Measurements from ENCODE around the gene HDAC4.

The HDAC4 gene

GRCh38 chr2:239268549-239268948 lies 132.3 kb downstream of the HDAC4 start:
- ATAC-seq (replicated peaks) = no peak
- H3K27me3 Mint-ChIP-seq = no peaks in the 10 kb centered on the region
- H3K9me3 Mint-ChIP-seq = no peaks in the 10 kb centered on the region
- peaks cover 63 to 76% of the 10 kb centered on the region in 2 donors for H3K4me1 Mint-ChIP-seq (ENCODE audit: low read depth in 2 of 2)
- H3K27ac Mint-ChIP-seq = peak overlapping the region; percentile 87 to 98
- no peak for DNase-seq
- H3K4me3 Mint-ChIP-seq = peak overlapping the region; percentile 96 to 99
- peaks cover 11% of the 10 kb centered on the region for H3K36me3 Mint-ChIP-seq (ENCODE audit: insufficient read depth)

GRCh38 chr2:239268082-239268481 lies 132.7 kb downstream of the HDAC4 start:
- Mint-ChIP-seq H3K27me3 (no peaks in the 10 kb centered on the region), H3K36me3 (ENCODE audit: insufficient read depth) (peaks cover 11% of the 10 kb centered on the region), H3K9me3 (no peaks in the 10 kb centered on the region), H3K27ac (peak overlapping the region; percentile 87 to 98), H3K4me1 (ENCODE audit: low read depth in 2 of 2) (peaks cover 62 to 76% of the 10 kb centered on the region in 2 donors), H3K4me3 (peak overlapping the region; percentile 96 to 99)
- DNase-seq (no peak), ATAC-seq (replicated peaks) (no peak)

GRCh38 chr2:239267288-239267951 lies 133.4 kb downstream of the HDAC4 start:
- ATAC-seq (replicated peaks) (peak; percentile 82), DNase-seq (peak; percentile 90 to 92 (median 90))
- Mint-ChIP-seq H3K4me3 (peak overlapping the region; percentile 96 to 99), H3K9me3 (no peaks in the 10 kb centered on the region), H3K4me1 (ENCODE audit: low read depth in 2 of 2) (peaks cover 61 to 76% of the 10 kb centered on the region in 2 donors), H3K36me3 (ENCODE audit: insufficient read depth) (peaks cover 13% of the 10 kb centered on the region), H3K27ac (peak overlapping the region; percentile 87 to 98), H3K27me3 (no peaks in the 10 kb centered on the region)

- Mint-ChIP-seq H3K27ac (peak overlapping the region; percentile 87 to 98), H3K9me3 (no peaks in the 10 kb centered on the region), H3K27me3 (no peaks in the 10 kb centered on the region)
Observed at GRCh38 chr2:239266779-239267287, 134.0 kb downstream of the HDAC4 start.

GRCh38 chr2:239266434-239266766 lies 134.4 kb downstream of the HDAC4 start:
- Mint-ChIP-seq H3K27ac (peak overlapping the region; percentile 87 to 98), H3K9me3 (no peaks in the 10 kb centered on the region), H3K27me3 (no peaks in the 10 kb centered on the region), H3K36me3 (ENCODE audit: insufficient read depth) (peaks cover 17% of the 10 kb centered on the region), H3K4me3 (peak overlapping the region; percentile 96 to 99), H3K4me1 (ENCODE audit: low read depth in 2 of 2) (peaks cover 61 to 78% of the 10 kb centered on the region in 2 donors)
- ATAC-seq (replicated peaks) (no peak), DNase-seq (no peak)

More at GRCh38 chr2:239266779-239267287, 134.0 kb downstream of the HDAC4 start:
- ATAC-seq (replicated peaks) = no peak
- peaks cover 61 to 81% of the 10 kb centered on the region in 2 donors for H3K4me1 Mint-ChIP-seq (ENCODE audit: low read depth in 2 of 2)
- no peak for DNase-seq
- H3K4me3 Mint-ChIP-seq = peak overlapping the region; percentile 96 to 99
- H3K36me3 Mint-ChIP-seq (ENCODE audit: insufficient read depth) = peaks cover 17% of the 10 kb centered on the region

GRCh38 chr2:239265681-239266433 lies 135.0 kb downstream of the HDAC4 start:
- DNase-seq = no peak
- Mint-ChIP-seq H3K4me1 (ENCODE audit: low read depth in 2 of 2) (peaks cover 65 to 81% of the 10 kb centered on the region in 2 donors), H3K36me3 (ENCODE audit: insufficient read depth) (peaks cover 17% of the 10 kb centered on the region), H3K9me3 (no peaks in the 10 kb centered on the region), H3K27me3 (no peaks in the 10 kb centered on the region), H3K4me3 (peak overlapping the region; percentile 96 to 99), H3K27ac (peak overlapping the region; percentile 87 to 98)
- ATAC-seq (replicated peaks) = no peak

- ATAC-seq (replicated peaks) (peak; percentile 73), DNase-seq (peak; percentile 58 to 60 (median 58))
- Mint-ChIP-seq H3K4me3 (peak overlapping the region; percentile 96 to 99), H3K27ac (peak overlapping the region; percentile 87 to 98), H3K4me1 (ENCODE audit: low read depth in 2 of 2) (peaks cover 71 to 87% of the 10 kb centered on the region in 2 donors), H3K36me3 (ENCODE audit: insufficient read depth) (peaks cover 18% of the 10 kb centered on the region), H3K27me3 (no peaks in the 10 kb centered on the region), H3K9me3 (no peaks in the 10 kb centered on the region)
Observed at GRCh38 chr2:239264838-239265651, 135.8 kb downstream of the HDAC4 start.

- DNase-seq (no peak), ATAC-seq (replicated peaks) (peak; percentile 14)
- H3K27ac Mint-ChIP-seq = peak overlapping the region; percentile 87 to 98
- H3K27me3 Mint-ChIP-seq = no peaks in the 10 kb centered on the region
- H3K4me1 Mint-ChIP-seq (ENCODE audit: low read depth in 2 of 2) = peaks cover 71 to 88% of the 10 kb centered on the region in 2 donors
- peaks cover 22% of the 10 kb centered on the region for H3K36me3 Mint-ChIP-seq (ENCODE audit: insufficient read depth)
- H3K4me3 Mint-ChIP-seq = peak overlapping the region; percentile 96 to 99
- no peaks in the 10 kb centered on the region for H3K9me3 Mint-ChIP-seq
Observed at GRCh38 chr2:239264492-239264837, 136.4 kb downstream of the HDAC4 start.

GRCh38 chr2:239263669-239264491 lies 136.9 kb downstream of the HDAC4 start:
- DNase-seq = no peak

GRCh38 chr2:239263231-239263630 lies 137.6 kb downstream of the HDAC4 start:
- Mint-ChIP-seq H3K27me3 (no peaks in the 10 kb centered on the region), H3K4me1 (ENCODE audit: low read depth in 2 of 2) (peaks cover 71 to 87% of the 10 kb centered on the region in 2 donors), H3K36me3 (ENCODE audit: insufficient read depth) (peaks cover 27% of the 10 kb centered on the region), H3K4me3 (peak overlapping the region in 1 of 2 donors; percentile 99), H3K9me3 (no peaks in the 10 kb centered on the region), H3K27ac (peak overlapping the region in 1 of 2 donors; percentile 98)
- no peak for ATAC-seq (replicated peaks)
- DNase-seq = no peak

More at GRCh38 chr2:239263669-239264491, 136.9 kb downstream of the HDAC4 start:
- Mint-ChIP-seq H3K9me3 (no peaks in the 10 kb centered on the region), H3K27ac (peak overlapping the region; percentile 87 to 98), H3K27me3 (no peaks in the 10 kb centered on the region), H3K36me3 (ENCODE audit: insufficient read depth) (peaks cover 27% of the 10 kb centered on the region), H3K4me1 (ENCODE audit: low read depth in 2 of 2) (peaks cover 71 to 88% of the 10 kb centered on the region in 2 donors), H3K4me3 (peak overlapping the region; percentile 96 to 99)
- ATAC-seq (replicated peaks) = no peak

GRCh38 chr2:239262484-239263230 lies 138.2 kb downstream of the HDAC4 start:
- peak overlapping the region; percentile 75 to 93 for H3K27ac Mint-ChIP-seq
- no peak overlapping the region for H3K4me3 Mint-ChIP-seq

More at GRCh38 chr2:239262484-239263230, 138.2 kb downstream of the HDAC4 start:
- no peaks in the 10 kb centered on the region for H3K27me3 Mint-ChIP-seq
- H3K36me3 Mint-ChIP-seq (ENCODE audit: insufficient read depth) = peaks cover 24% of the 10 kb centered on the region
- no peak for DNase-seq
- H3K9me3 Mint-ChIP-seq = peaks cover 0 to 3% of the 10 kb centered on the region in 2 donors
- H3K4me1 Mint-ChIP-seq (ENCODE audit: low read depth in 2 of 2) = peaks cover 69 to 82% of the 10 kb centered on the region in 2 donors
- ATAC-seq (replicated peaks) = no peak
